Activated CD4-positive, alpha-beta T cell treated with anti-CD3 and anti-CD28 coated beads, Interleukin-2, amount 50 U/mL, for 48 hours (primary cell): ENCODE data around the gene IDH2.

ENCODE experiments used
- DNase-seq, 2 experiments: peaks; one replicate each; pipeline ENCODE4 v3.0.0-alpha.2; 2020

Gene IDH2

DNA sequence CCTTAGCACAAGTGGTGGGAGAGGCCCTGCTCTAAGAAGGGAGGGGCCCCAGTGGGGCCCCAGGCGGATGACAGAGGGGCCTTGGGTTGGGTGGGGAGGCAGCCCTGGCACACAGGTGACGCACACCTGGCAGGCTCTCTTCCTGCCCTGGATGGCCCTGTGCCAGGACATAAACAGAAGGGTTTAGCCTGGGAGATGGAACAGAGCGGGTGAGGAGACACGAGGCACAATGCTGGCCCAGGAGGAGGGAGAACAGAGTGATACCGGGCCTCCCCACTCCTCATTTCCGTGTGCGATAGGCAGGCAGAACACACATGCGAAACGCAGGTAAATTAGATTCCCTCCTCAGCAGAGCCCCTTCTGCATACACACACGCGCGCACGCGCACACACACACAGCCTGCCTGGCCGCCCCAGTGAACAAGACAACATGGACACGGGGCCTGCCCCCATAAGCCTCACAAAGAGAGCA is 39.8 kb downstream of the IDH2 start:
- DNase-seq, result peak in 1 of 2 experiments; percentile 11

DNA sequence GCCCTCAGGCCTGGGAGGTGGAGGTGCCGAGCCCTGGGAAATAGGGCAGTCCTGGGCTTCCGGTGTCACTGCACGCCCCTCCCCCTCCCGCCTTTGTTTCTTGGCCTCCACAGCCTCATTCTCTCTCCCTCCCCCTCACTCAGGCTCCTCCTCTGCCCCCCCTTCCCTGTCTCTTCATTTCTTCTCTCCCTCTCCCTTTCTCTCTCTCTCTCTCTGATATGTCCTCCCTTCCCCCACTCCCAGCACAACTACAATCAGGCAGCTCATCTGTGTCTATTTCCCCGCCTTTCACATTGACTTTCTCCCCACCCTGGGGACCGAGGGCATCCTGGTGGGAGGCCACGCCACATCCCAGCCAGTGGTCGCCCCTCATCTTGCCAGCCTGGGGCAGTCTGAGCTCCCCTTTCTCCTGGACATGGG is 40.2 kb downstream of the IDH2 start:
- DNase-seq, result peak; percentile 71 to 74

DNA sequence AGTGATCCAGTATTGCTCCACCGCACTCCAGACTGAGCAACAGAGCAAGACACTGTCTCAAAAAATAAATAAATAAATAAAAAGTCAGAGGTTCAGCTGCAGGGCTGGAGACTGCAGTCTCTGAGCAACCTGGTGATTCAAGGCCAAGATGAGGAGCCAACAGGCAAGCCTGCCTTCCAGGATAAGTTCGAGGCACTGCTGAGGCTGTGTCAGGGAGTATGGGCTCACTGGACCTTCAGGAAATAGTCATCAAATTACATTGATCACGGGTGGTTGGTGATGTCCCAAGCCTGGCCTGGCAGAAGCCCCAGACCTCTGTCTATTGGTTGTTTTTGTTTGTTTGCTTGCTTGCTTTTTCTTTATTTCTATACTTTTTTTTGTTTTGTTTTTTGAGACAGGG is 41.5 kb downstream of the IDH2 start:
- no peak for DNase-seq

DNA sequence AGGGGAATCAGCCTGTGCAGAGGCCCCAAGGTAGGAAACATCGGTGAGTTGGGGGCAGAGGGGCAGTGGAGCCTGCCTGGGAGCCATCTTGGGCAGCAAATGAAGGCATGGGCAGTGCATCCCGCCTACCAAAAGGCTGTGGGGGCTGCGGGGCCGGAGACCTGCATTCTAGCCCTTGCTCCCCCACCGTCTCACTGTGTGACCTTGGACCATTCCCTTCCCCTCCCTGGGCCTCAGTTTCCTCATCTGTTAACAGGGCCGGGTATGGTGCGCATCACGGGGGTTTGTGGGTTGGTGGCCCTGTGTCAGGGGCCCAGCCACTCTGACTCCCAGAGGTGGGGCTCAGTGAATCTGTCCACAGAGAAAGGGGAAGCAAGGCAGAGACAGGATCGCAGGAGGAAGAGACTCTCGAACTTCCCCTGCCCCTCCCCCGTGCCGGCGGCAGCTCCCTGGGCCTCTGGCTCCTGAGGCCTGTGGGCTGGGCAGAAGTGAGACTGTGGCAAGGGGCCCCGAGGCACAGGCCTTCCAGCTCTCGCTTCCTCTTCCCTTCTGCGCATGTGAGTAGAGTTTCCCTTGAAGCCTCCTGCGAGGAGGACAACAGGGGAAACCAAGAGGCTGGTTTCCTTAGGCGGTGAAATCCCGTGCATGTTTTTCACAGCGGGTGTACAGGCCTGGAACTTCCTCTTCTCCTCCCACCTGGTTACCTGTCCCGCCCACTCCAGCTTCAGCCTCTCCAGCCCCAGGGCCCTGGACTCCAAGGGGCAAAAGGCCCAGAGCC is 42.9 kb downstream of the IDH2 start:
- DNase-seq, result peak; percentile 86 to 90

DNA sequence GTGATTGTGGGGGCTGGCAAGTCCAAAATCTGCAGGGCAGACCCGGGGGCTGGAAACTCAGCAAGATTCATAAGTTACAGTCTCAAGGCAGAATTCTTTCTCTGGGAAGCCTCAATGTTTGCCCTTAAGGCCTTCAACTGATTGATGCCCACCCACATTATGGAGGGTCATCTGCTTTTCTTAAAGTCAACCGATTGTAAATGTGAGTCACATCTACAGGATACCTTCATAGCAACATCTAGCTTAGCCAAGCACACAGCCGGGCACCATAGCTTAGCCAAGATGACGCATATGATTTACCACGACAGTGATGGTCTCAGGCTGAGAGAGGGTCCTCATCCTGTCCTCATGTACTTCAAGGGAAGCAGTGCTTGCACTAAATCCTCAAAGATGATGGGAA is 43.5 kb downstream of the IDH2 start:
- no peak for DNase-seq

DNA sequence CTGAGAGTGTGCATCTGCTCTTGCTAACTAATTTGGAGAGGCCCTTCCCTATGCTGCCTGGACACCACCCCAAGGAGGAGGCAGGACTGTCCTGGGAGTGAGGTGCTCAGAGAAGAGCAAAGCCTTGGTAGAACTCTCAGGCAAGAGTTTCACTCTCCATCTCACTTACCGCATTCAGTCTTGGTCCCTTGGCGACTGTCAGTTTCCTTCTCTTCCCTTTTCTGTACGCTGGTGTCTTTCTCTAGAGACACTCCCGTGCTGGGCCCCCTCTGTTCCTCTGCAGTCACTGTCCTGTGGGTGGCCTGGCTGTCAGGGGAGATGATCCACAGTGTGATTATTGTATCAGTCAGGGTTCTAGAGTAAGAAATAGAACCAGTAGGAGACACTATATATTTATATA is 44.0 kb downstream of the IDH2 start:
- no peak for DNase-seq

DNA sequence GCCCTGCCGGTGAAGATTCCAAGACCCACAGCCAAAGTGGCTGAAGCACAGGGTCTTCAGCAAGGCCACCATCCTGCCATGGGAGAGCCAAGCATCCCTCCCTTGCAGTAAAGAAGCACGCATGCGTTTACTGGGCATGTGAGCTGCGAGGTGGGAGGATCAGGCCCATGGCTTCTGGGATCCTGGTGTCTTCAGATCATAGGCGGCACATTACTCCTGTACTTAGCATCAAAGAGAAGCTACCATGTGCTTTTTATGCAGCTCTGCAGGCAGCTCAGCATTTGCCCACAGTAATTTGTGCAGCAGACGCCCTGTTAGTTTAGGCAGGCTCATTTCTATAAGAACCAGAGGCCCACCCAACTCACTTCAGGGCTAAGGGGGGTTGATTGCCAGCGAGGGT is 45.7 kb downstream of the IDH2 start:
- no peak for DNase-seq

DNA sequence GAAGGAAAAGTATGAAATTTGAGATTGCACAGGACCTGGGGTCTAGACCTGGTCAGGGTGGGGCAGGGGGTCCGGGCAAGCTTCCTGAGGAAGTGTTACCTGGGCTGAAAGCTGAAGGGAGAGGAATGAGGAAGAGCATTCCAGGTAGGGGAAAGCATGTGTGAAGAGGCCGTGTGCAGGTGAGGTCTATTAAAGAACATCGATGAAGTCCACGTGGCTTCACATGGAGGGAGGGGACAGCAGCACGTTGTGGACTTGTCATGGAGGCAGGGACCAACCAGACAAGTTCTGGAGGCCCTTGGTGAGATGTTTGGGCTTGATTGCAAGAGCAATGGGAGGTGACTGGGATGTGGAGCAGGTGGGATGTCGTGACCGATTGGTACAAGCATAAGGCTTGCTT is 47.1 kb downstream of the IDH2 start:
- no peak for DNase-seq

DNA sequence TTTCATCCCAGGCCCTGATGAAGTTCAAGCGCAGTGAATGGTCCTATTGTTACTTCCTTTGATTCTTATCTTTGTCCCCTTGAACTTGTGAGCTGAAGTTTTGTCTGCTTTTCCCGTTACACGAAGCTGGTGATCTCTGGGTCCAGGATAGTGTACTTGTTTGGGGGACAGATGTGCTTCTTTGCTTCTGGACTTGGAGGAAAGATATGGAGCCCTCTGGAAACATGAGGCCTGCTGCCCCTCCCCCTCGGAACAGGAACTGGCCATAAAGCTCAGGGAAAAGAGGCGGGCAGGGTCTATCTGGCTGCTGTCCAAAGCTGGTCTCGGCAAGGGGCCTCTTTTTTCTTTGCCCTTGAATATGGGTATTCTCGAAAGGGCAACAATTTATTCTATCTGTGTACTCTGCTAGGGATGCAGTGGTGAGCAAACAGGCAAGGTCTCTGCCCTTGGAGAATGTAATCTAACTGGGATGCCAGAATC is 47.6 kb downstream of the IDH2 start:
- DNase-seq, result no peak

DNA sequence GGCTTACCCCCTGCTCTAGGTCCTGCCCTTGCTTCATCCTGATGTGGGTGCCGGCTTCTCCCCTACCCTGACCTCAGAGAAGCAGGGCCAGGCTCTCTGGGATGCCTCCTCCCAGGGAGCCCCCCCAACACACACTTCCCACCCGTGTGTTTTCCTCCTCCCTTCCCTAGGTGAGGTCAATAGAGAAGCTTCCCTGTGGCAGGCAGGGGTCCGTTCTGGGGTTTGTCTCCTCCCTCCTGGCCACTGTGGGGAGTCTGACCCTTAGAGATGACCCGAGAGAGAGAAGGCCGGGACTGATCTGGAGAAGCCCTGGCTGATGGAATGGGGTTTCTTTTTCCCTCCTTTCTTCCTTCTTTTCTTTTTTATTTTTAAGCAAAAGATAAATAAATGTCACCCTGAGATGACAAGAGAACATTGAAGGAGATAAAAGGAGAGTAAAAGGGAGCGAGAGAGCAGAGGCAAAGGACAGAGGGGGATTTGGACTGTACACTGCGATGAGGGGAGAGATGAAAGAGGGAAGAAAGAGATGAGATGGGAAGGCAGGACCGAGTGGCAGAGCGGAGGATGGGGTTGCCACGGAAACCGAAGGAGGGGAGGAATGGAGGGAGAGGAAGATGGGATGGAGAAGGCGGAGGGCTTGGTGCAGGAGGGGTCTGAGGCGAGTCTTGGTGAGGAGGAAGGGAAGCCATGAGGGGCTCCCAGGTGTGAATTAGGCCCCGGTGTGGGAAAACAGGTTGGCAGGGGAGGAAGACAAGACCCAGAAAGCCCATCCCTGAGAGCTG is 48.4 kb downstream of the IDH2 start:
- no peak for DNase-seq

DNA sequence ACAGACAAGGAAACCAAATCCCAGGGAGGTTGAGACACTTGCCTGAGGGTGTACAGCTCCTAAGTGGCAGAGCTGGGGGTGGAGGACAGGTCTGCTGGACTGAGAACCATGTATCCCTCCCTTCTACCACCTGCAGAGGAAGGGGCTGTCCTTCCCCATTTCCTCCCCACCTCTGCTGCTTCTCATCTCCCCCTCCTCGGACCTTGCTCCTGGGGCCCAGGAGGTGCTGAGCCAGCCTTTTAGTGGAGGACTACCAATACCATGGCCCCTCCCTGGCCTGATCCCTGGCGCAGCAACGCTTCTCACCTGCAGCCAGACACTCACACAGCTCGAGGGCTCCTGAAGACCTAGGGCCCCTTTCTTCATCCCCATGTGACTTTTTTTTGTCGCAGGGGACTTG is 50.4 kb downstream of the IDH2 start:
- no peak for DNase-seq

DNA sequence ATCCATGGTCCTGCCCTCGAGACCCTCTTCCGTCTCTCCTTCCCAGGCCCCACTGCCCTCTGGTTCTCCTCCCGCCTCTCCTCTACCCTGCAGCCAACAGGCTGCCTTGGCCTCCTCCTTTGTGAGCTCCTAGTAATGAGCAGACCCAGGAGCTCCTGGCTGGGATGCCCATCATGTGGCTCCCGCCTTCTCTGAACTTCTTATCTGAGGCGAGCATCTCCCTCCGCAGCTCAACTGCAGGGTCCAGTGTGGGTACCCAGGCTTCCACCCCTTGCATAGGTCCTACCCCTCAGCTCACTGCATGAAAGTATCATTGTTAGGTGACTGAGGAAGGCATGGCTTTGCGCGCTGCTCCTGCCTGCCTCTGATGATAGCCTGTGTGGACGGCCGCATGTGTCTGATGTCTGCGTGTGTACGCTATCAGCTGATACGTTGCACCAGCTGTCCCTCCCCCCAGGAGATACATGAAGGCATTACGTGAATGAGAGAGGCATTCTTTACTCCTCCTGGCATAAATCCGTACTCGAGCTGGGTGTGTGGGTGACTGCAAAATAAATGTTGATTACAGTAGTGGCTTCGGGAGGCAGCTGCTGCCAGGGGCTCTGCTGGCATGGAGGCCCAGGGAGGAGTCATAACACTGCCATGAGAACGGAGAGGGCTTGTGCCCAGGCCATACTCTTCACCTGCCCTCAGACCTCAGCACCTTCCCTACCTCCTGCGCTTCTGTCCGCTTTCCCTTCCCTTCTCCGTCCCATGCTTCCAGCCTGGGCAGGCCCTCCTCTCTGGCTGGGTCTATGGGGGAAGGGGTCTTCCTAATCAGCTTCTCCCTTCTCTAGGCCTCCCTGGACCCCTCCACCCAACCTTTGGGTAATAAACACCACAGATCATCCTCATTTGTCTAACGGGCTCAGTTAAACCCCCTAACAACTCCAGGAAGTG is 52.3 kb downstream of the IDH2 start:
- no peak for DNase-seq

DNA sequence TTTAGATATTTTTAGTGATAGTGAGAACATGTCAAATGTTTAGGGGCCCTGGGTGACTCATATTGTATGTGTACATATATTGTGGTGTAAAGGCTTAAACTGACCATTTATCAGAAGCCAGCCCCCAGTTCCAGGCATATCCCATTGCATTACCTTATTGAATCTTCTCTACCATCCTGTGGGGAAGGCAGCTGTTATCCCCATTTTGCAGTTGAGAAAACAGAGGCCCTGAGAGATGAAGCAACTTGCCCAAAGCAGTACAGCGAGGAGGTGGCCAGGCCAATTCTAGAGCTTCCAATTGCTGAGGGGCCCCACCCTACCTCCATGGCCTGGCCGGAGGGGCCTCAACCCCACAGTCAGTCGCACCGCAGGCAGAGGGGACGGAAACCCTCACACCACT is 53.2 kb downstream of the IDH2 start:
- no peak for DNase-seq

DNA sequence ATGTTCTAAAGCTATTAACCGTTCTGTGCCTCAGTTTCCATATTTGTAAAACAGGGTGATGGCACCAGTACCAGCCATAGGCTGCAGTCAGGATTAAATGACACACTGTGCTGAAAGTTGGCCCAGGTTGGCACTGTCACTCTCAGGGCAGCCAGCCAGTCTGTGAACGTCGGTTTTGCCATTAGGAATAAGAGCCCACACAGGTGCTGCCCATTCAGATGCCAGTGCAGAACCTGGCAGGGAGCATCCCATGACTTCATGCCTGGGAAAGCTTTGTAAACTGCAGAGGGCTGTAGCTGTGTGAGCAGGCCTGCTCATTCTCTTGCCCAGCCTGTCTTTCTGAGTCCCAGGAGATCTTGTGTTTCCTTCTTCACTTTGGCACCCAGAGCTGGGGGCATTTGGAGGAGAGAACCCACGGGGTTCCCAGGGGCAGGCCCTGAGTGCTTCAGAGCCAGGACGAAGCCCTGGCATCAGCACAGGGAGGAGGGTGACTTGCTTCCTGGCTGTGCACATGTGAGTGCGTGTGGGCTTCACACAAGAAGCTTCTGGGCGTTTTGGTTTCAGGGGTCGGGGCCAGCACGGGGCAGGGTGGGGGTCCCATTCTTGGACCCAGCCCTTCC is 54.2 kb downstream of the IDH2 start:
- no peak for DNase-seq

DNA sequence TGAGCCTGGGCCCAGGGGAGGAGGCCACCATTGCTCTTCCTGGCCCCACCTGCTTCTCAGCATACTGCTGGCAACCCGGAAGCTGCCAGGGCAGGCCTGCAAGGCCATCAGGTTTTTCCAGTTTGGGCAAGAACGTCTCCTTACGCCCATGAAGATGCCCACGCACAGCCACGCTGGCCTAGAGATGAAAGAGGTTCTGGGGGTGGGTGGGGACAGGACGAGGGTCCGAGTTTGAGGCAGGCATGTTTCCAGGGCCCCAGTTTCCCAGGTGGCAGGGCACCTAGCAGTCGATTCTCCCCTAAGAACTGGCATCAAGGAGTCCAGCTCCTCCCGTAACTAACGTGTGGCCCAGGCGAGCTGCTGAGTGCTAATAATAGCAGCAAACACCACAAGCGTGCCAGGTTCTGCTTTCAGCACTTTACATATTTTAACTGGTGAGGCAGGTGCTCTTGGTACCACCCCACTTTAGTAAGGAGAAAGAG is 55.3 kb downstream of the IDH2 start:
- DNase-seq, result no peak

DNA sequence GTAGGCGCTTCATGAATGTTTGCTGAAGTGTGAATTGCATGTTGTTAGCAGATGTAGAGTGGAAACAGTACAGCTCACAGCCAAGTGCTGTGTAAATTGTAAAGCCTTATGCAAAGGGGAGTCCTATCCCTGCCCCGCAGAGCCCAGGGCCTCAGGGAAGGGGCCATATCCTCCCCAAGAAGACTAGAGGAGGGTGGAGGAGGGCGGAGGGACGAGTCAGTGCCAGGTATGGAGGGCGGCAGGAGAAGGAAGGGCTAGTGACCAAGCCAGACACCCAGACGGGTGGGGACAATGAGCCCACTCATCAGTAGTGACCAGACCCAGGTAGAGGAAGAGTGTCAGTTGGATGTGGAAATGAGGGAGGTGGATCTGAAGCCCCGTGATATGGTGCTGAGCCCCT is 56.0 kb downstream of the IDH2 start:
- no peak for DNase-seq

DNA sequence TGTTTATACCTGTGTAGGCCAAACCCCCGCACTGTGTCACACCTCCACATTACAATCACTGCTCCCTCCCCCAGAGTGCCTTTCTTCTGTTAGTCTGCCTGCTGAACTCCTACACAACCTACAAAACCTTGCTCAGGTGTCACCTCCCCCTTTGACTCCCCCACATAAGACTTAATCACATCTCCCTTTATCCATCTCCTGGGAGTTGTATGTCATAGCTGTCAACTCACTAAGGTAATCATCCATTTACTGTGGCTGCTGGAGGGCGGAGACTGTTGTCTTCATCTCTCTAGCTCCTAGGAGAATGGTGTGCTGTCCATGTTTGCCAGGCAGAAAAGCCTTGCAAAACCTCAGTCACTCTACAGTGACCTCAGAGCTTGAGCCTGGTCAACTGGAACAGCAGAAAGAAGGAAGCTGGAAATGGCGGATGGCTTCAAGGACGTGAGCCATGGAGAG is 57.3 kb downstream of the IDH2 start:
- no peak for DNase-seq

DNA sequence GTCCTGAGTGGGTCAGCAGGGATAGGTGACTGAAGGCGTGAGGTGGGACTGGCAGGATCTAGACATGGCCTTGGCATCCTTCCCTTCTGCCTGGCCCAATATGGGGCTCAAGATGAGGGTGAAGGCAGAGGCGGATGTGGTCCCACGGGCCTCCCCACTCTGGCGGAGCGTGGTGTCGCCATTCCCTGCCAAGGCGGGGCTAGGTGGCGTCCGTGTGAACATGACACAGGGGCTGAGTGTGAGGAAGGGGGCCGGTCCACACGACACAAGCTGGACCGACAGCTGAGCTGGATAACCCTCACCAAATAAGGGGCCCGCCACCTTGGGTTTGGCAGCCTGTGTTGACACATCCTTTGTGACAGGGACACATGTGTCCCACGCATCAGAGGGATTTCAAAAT is 58.1 kb downstream of the IDH2 start:
- no peak for DNase-seq

DNA sequence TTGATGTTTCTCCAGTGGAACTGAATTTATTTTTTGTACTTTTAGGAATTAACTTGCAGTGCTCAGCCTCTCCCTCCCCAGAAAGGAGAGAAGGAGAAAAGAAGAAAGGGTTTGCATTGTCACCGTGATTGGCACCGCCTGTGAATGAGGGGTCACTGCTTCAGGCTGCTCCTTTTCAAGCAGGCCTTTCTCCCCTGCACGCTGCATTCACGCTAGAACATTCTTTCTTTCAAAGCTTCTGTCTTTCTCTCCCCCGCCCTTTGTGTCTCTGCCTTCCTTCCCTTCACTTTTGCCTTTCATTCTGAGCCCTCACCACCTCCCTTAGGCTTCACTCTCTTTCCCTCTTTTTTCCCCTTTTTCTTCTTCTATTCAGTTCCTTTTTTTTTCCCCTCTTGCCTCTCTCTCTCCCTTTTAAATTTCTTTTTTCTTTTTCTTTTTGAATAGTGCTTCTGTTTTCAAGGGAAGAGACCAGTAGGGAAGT is 58.7 kb downstream of the IDH2 start:
- no peak for DNase-seq

DNA sequence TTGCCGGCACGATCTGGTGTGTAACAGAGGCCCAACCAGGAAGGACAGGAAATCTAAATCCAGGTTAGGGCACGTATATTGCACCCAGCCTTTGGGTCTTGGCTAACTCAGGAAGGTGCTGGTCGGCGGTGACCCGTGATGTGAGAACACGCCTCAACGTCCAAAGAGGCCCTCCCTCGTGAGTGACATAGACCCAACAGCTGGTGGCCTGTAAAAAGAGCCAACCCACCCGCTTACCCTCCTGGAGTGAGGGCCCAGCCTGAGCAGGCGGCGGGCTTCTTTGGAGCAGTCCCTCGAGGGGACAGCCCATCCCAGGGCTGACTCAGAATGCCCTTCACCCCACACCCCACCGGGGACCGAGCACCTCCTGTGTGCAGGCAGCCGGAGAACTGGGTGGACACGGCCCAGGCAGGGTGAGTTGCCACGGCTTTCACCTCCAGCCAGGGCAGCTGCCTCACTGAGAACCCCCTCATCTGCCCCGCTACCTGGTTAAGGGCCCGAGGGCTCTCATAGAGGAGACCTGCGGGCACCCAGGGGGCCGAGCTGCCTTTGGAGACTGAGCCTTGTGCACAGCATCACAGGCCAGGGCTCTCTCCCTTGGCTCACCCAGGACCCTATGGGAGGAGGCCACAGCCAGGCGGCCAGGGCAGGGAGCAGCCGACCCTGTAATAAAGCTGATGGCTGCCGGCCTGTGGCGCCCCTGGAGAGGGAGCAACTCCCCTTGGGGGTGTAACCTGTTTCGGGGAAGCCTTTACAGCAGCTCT is 59.3 kb downstream of the IDH2 start:
- DNase-seq, result no peak

DNA sequence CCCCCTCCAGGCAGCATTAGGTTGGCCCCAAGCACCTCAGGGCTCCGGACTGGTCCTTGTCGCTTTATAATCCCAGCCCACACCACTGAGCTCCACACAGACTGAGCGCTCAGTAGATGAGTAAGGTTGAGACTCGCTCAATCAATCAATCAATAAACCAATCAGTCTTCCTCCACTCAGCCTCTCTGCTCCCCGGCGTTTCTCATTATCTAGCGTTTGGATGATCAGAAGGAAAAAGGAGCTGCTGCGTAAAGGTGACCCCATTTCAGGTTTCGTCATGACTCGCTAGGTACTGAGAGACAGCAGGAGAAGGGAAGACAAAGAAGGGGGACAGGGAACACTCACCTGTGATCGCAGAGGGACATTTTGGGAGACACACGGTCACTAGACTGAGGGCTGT is 59.9 kb downstream of the IDH2 start:
- no peak for DNase-seq
